ENCODE data around the gene DDX5. TPM values are rescaled to one million over a fixed set of nuclear protein-coding genes. Genes with fewer than 3 reads are reported as not detected.
A peak's percentile ranks its signal among the peaks of the same experiment; 100 is the strongest.

Gene DDX5
- total RNA-seq, result 100 to 1,000 TPM; 438 to 750 (median 559) TPM
- polyA plus RNA-seq, result 100 to 1,000 TPM; 372 to 633 TPM
- long read RNA-seq, donor 1, transcript DDX5-201 (13 exons, 2,554 nt), result major isoform, 1,263 of 1,501 reads
- long read RNA-seq, donor 1, partial matches to known transcripts, result 115 of 1,501 reads
- long read RNA-seq, donor 1, other reads (novel, unspliced or antisense), result 120 of 1,501 reads
- long read RNA-seq, donor 2, transcript DDX5-209 (4 exons, 667 nt), result minor isoform, 6 of 391 reads
- long read RNA-seq, donor 2, transcript DDX5-201 (13 exons, 2,554 nt), result major isoform, 171 of 391 reads
- long read RNA-seq, donor 2, transcript DDX5-233 (2 exons, 699 nt), result minor isoform, 5 of 391 reads
- long read RNA-seq, donor 2, transcript DDX5-215 (12 exons, 3,558 nt), result minor isoform, 15 of 391 reads
- long read RNA-seq, donor 2, partial matches to known transcripts, result 165 of 391 reads
- long read RNA-seq, donor 2, other reads (novel, unspliced or antisense), result 27 of 391 reads
- long read RNA-seq, donor 3, transcript DDX5-215 (12 exons, 3,558 nt), result minor isoform, 9 of 384 reads
- long read RNA-seq, donor 3, transcript DDX5-201 (13 exons, 2,554 nt), result major isoform, 296 of 384 reads
- long read RNA-seq, donor 3, partial matches to known transcripts, result 38 of 384 reads
- long read RNA-seq, donor 3, other reads (novel, unspliced or antisense), result 37 of 384 reads

GRCh38 chr17:64506201-64506575 is at the start of gene DDX5:
Gene DDX5, minus strand, starts transcription at chr17:64506289. Its CDS starts 170 bp downstream, at chr17:64506119.
- intact Hi-C loops (cut with DNase I), result no loop called here
- Histone ChIP-seq H3K36me3 (no peaks in the 10 kb centered on the region), H3K27ac (peak within 1 kb of the TSS; percentile 97 to 99), H3K4me1 (ENCODE audit: insufficient read depth) (peaks cover 4% of the 10 kb centered on the region), H3K4me3 (peak within 1 kb of the TSS; percentile 99), H3K27me3 (no peaks in the 10 kb centered on the region), H3K9me3 (no peaks in the 10 kb centered on the region)
- WGBS, 3 donors, result 0% methylated on average over 25 to 31 of the region's 31 CpGs
- peak; percentile 97 to 98 (median 97) for DNase-seq
- TF ChIP-seq EP300 (IDR thresholded peaks at IDR 0.05) (peak; percentile 57), POLR2A (IDR thresholded peaks at IDR 0.05) (peak; percentile 98)
- TF ChIP-seq, protein P1, sequence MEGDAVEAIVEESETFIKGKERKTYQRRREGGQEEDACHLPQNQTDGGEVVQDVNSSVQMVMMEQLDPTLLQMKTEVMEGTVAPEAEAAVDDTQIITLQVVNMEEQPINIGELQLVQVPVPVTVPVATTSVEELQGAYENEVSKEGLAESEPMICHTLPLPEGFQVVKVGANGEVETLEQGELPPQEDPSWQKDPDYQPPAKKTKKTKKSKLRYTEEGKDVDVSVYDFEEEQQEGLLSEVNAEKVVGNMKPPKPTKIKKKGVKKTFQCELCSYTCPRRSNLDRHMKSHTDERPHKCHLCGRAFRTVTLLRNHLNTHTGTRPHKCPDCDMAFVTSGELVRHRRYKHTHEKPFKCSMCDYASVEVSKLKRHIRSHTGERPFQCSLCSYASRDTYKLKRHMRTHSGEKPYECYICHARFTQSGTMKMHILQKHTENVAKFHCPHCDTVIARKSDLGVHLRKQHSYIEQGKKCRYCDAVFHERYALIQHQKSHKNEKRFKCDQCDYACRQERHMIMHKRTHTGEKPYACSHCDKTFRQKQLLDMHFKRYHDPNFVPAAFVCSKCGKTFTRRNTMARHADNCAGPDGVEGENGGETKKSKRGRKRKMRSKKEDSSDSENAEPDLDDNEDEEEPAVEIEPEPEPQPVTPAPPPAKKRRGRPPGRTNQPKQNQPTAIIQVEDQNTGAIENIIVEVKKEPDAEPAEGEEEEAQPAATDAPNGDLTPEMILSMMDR (IDR thresholded peaks at IDR 0.05), result no peak

GRCh38 chr17:64555281-64555680 is 49.2 kb upstream of the DDX5 start:
- Histone ChIP-seq H3K27ac (no peak overlapping the region), H3K9me3 (no peaks in the 10 kb centered on the region), H3K4me1 (ENCODE audit: insufficient read depth) (no peaks in the 10 kb centered on the region), H3K4me3 (no peak overlapping the region), H3K36me3 (no peaks in the 10 kb centered on the region), H3K27me3 (no peaks in the 10 kb centered on the region)
- intact Hi-C loops (cut with DNase I), result no loop called here
- TF ChIP-seq POLR2A (IDR thresholded peaks at IDR 0.05) (no peak), EP300 (IDR thresholded peaks at IDR 0.05) (no peak)
- TF ChIP-seq, protein P1 (IDR thresholded peaks at IDR 0.05), result no peak
- WGBS, 3 donors, result 69 to 84% (median 82%) methylated on average over 4 of the region's 4 CpGs
- DNase-seq, result no peak

DNA sequence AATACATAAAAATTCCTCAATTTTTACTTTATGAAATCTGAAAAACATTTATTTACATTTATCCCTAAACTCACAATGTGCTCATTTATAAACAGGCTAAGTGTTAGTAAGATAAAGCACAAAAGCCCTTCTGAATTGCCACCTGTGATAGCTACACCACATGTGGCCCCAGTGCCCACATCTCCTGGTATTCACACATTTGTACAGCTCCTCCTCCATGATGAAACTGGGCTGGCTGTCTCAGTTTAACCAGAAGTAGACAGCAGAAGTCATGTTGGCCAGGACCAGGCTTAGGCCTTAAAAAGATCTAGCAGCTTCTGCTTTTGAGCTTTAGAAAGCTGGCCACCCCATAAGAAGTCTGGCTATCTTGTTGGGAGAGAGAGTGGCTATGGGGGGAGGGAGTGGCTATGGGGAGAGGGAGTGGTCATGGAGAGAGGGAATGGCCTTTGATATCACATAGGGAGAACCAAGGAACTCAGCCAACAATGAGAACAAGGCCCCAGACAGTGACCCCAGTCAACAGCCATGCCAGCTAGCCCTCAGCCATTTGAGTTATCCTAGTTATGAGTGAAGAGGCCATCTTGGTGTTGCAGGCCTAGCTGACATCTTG is 48.0 kb upstream of the DDX5 start:
- Histone ChIP-seq H3K9me3 (no peaks in the 10 kb centered on the region), H3K27me3 (no peaks in the 10 kb centered on the region), H3K27ac (no peak overlapping the region), H3K4me1 (ENCODE audit: insufficient read depth) (no peaks in the 10 kb centered on the region), H3K36me3 (no peaks in the 10 kb centered on the region), H3K4me3 (no peak overlapping the region)
- intact Hi-C loops (cut with DNase I), result no loop called here
- no peak for DNase-seq
- TF ChIP-seq, protein P1 (IDR thresholded peaks at IDR 0.05), result no peak
- TF ChIP-seq POLR2A (IDR thresholded peaks at IDR 0.05) (no peak), EP300 (IDR thresholded peaks at IDR 0.05) (no peak)

DNA sequence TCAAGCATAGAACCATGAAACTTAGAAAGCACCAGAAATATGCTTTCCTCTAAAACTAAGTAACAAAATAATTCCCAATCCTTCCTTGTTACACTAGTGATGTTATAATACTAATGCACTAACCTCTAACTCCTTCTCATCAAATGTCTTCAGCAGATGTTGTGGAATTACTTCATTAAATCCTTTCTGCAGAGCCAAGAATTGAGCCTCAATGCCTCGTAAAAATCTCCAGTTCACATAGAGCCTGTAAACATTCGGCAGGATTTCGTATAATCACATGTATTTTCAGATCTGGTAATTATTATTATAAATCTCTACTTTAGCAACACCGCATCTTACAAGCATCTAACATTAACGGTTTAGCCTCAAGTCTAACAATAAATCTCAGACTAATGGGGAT is 45.4 kb upstream of the DDX5 start:
- Histone ChIP-seq H3K4me3 (no peak overlapping the region), H3K27me3 (no peaks in the 10 kb centered on the region), H3K27ac (no peak overlapping the region), H3K36me3 (no peaks in the 10 kb centered on the region), H3K9me3 (no peaks in the 10 kb centered on the region), H3K4me1 (ENCODE audit: insufficient read depth) (no peaks in the 10 kb centered on the region)
- TF ChIP-seq POLR2A (IDR thresholded peaks at IDR 0.05), result no peak
- no peak for TF ChIP-seq EP300 (IDR thresholded peaks at IDR 0.05)
- TF ChIP-seq, protein P1 (IDR thresholded peaks at IDR 0.05), result no peak
- WGBS, 3 donors, result 90 to 91% (median 90%) methylated on average over 5 of the region's 5 CpGs
- intact Hi-C loops (cut with DNase I), result no loop called here
- no peak for DNase-seq

Measured in ovary (tissue), 10 donors.